ENCODE results near the gene DNAH6.
"Not testable (repeated sequence)": the region's sequence is repeated elsewhere in the genome, so short reads cannot be mapped to it uniquely, and the experiment has no call there.

DNAH6 gene

DNA sequence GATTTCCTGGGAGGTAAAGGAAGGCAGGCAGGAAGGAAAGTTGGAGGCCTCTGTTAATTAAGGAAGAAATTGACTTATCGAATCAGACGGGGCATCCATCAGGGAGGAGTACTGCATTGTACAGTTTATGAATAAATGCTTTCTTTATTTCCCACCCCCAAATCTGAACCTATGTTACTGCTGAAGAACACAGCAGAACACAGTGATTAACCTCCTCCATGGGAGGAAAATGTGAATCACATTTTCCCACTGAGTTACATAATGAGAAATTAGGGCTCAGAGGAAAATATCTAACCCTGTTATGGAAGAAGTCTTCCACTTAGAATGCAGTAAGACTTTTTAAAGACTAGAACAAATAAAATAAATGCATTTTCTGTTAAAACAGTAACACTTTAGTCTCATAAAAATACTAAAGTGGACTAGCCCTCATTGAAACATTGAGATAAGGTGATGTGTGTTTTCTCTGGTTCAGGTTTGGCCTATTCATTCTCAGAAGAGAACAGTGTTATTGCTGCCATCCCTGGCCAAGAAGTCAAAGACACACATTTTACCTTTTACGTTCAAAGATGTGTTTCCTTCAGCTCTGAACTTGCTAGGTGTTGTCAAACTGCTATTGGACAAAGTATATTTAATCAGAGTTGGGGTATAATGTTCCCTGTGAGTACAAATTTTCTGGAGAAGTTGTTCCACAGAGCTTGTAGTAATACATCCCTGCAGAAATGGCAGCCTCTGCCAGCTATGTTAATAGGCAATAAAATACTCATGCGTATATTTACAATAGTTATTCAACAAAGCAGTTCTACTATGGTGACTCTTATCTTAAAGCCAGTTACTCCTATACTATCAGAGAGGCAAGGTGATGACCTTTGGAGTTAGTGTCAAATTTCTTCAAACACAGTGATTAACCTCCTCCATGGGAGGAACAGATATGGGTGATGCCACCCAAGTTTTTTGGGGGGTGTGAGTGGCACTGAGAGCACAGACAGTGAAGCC, 11.1 kb downstream of the DNAH6 start:
- Histone ChIP-seq H3K9ac (ENCODE audit: low read length) (no peak overlapping the region), H3K4me1 (ENCODE audit: control insufficient read depth, insufficient read depth, low read length) (no peaks in the 10 kb centered on the region), H3K4me3 (ENCODE audit: low read length) (no peak overlapping the region), H3K27ac (ENCODE audit: low read depth, low read length) (peak overlapping the region; percentile 9), H3K36me3 (ENCODE audit: control insufficient read depth, insufficient read depth, low read length) (no peaks in the 10 kb centered on the region), H3K27me3 (ENCODE audit: control insufficient read depth, insufficient read depth, low read length) (no peaks in the 10 kb centered on the region)

DNA sequence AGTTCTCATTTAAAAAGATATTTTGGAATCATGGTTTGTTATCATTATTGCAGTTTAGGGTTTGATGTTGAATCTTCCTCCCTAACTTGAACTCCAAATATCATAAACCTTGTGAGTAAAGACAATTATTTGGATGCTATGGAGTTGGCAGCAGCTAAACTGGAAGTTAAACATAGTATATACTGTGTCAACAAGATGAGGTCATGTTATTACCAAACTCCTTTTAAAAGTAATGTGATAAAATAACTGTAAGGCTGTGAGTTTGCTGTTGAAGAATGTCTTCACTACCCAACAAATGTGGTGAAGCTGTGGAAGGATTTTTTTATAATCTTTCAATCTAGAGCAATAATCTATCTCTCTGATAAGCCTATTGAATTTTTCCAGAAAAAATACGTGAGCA, 16.0 kb downstream of the DNAH6 start:
- Histone ChIP-seq H3K27ac (ENCODE audit: low read depth, low read length) (no peak overlapping the region), H3K4me1 (ENCODE audit: control insufficient read depth, insufficient read depth, low read length) (no peaks in the 10 kb centered on the region), H3K36me3 (ENCODE audit: control insufficient read depth, insufficient read depth, low read length) (no peaks in the 10 kb centered on the region), H3K4me3 (ENCODE audit: low read length) (no peak overlapping the region), H3K9ac (ENCODE audit: low read length) (no peak overlapping the region), H3K27me3 (ENCODE audit: control insufficient read depth, insufficient read depth, low read length) (no peaks in the 10 kb centered on the region)

DNA sequence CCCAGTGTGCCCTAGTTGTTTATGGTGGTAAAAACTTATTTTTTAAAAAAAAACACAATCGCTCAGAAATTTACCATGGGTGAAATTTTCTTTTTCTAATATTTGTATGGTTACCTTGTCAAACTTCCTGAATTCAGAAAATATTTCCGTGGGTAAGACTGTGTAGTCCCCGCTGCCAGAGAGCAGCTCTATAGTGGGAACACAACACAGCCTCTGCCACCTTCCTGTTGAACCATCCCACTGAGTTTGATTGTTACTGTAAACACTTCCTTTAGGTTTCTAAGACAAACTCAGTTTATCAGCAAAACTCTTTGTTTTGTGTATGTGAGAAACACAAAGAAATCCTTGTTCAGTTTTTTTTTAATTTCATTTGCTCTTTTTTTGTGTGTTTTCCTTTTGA, 17.9 kb downstream of the DNAH6 start:
- Histone ChIP-seq H3K4me3 (ENCODE audit: low read length) (no peak overlapping the region), H3K4me1 (ENCODE audit: control insufficient read depth, insufficient read depth, low read length) (no peaks in the 10 kb centered on the region), H3K27me3 (ENCODE audit: control insufficient read depth, insufficient read depth, low read length) (no peaks in the 10 kb centered on the region), H3K9ac (ENCODE audit: low read length) (no peak overlapping the region), H3K27ac (ENCODE audit: low read depth, low read length) (no peak overlapping the region), H3K36me3 (ENCODE audit: control insufficient read depth, insufficient read depth, low read length) (no peaks in the 10 kb centered on the region)

DNA sequence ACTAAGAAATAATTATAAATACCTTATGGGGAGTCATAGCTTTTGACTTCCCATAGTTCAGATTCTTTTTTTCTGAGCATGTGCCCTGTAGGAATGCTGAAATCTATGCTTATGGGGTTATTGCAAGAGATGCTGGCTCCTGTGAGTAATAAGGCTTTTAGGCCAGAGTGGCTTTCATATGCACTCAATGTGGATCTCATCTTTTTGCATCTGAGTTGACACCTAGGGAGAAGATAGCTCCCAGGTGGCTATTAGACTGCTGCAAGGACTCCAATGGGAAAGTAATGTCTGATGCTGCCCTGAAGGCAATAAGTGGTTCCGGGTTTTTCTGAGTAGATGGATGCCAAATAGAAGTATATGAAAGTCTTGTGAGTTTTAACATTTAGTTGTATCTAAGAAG, 21.0 kb downstream of the DNAH6 start:
- H3K36me3 ChIP-seq (ENCODE audit: control insufficient read depth, insufficient read depth, low read length): no peaks in the 10 kb centered on the region
- H3K4me1 ChIP-seq (ENCODE audit: control insufficient read depth, insufficient read depth, low read length): no peaks in the 10 kb centered on the region
- no peak overlapping the region for H3K27ac ChIP-seq (ENCODE audit: low read depth, low read length)
- H3K9ac ChIP-seq (ENCODE audit: low read length): no peak overlapping the region
- H3K4me3 ChIP-seq (ENCODE audit: low read length): no peak overlapping the region
- no peaks in the 10 kb centered on the region for H3K27me3 ChIP-seq (ENCODE audit: control insufficient read depth, insufficient read depth, low read length)

DNA sequence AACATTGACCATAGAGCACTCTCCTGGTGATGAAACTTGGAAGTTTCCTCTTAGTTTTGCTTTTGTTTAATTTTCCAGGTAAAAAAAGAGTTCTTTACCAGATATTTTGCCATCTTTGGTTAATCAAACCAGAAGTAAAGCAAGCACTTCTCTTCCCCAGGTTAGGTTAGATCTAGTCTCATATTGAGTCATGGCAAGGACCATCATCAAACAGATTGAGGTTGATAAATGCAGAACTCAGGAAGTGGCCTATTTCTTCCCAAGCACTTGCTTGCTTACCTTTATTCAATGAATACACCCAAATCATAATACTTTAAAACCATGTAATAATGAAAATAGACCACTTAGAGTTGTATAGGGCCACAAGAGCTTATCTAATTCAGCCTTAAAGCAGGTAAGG, 23.4 kb downstream of the DNAH6 start:
- H3K27ac ChIP-seq (ENCODE audit: low read depth, low read length): no peak overlapping the region

DNA sequence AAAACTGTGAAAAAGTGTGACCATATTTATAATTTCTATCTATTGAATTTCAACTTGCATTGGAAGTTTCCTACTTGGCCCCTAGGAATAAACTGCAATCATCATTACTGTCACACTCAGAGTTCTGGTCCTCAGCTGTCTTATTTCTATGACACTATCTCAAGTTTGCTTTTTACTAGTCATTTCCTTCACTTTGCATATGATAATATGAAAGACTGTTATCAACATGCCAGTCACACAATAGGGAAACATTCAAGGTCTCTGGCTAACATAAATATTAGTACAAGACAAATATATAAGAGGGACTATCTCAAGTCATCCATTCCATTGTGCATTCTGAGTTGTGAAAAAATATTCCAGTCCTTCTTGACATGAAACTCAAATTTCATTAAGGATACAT, 28.7 kb downstream of the DNAH6 start:
- Histone ChIP-seq H3K36me3 (ENCODE audit: control insufficient read depth, insufficient read depth, low read length) (no peaks in the 10 kb centered on the region), H3K9ac (ENCODE audit: low read length) (no peak overlapping the region), H3K4me1 (ENCODE audit: control insufficient read depth, insufficient read depth, low read length) (no peaks in the 10 kb centered on the region), H3K4me3 (ENCODE audit: low read length) (no peak overlapping the region), H3K27me3 (ENCODE audit: control insufficient read depth, insufficient read depth, low read length) (no peaks in the 10 kb centered on the region), H3K27ac (ENCODE audit: low read depth, low read length) (no peak overlapping the region)

More for the DNA sequence above, 23.4 kb downstream of the DNAH6 start:
- Histone ChIP-seq H3K9ac (ENCODE audit: low read length) (no peak overlapping the region), H3K27me3 (ENCODE audit: control insufficient read depth, insufficient read depth, low read length) (no peaks in the 10 kb centered on the region), H3K4me1 (ENCODE audit: control insufficient read depth, insufficient read depth, low read length) (no peaks in the 10 kb centered on the region), H3K36me3 (ENCODE audit: control insufficient read depth, insufficient read depth, low read length) (no peaks in the 10 kb centered on the region), H3K4me3 (ENCODE audit: low read length) (no peak overlapping the region)

DNA sequence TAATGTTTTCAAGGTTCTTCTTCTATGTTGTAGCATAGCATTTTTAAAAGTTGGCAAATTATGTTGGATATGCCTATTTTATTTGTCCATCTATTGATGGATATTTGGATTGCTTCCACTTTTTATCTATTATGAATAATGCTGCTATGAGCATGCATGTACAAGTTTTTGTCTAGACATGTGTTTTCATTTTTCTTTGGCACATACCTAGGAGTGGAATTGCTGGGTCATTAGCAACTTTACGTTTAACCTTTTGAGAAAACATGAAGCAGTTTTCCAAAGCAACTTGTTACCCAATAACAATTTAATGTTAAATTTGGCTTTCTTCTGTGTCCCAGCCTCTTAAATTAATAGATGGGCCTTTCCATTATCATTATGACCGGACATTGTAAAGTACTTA, 30.3 kb downstream of the DNAH6 start:
- no peak overlapping the region for H3K4me3 ChIP-seq (ENCODE audit: low read length)
- H3K4me1 ChIP-seq (ENCODE audit: control insufficient read depth, insufficient read depth, low read length): no peaks in the 10 kb centered on the region
- no peak overlapping the region for H3K9ac ChIP-seq (ENCODE audit: low read length)
- no peak overlapping the region for H3K27ac ChIP-seq (ENCODE audit: low read depth, low read length)
- no peaks in the 10 kb centered on the region for H3K27me3 ChIP-seq (ENCODE audit: control insufficient read depth, insufficient read depth, low read length)
- no peaks in the 10 kb centered on the region for H3K36me3 ChIP-seq (ENCODE audit: control insufficient read depth, insufficient read depth, low read length)

DNA sequence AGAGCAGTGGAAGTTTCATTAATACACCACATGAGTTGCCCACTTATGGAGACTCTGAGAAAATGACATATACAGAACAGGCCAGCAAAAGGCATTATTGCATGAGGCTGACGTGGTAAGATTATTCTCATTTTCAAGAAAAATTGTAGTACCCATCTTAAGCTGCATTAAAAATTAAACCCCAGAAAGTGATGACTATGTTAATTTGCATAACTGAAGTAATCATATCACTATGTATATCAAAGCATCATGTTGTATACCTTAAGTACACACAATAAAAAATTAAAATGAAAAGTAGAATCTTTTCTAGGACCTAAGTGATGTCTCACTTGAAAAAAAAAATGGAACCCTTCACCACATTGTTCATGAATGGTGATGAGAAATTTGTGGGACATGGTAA, 32.0 kb downstream of the DNAH6 start:
- H3K27me3 ChIP-seq (ENCODE audit: control insufficient read depth, insufficient read depth, low read length): no peaks in the 10 kb centered on the region
- no peaks in the 10 kb centered on the region for H3K4me1 ChIP-seq (ENCODE audit: control insufficient read depth, insufficient read depth, low read length)
- H3K4me3 ChIP-seq (ENCODE audit: low read length): no peak overlapping the region
- no peak overlapping the region for H3K9ac ChIP-seq (ENCODE audit: low read length)
- H3K27ac ChIP-seq (ENCODE audit: low read depth, low read length): no peak overlapping the region
- no peaks in the 10 kb centered on the region for H3K36me3 ChIP-seq (ENCODE audit: control insufficient read depth, insufficient read depth, low read length)

DNA sequence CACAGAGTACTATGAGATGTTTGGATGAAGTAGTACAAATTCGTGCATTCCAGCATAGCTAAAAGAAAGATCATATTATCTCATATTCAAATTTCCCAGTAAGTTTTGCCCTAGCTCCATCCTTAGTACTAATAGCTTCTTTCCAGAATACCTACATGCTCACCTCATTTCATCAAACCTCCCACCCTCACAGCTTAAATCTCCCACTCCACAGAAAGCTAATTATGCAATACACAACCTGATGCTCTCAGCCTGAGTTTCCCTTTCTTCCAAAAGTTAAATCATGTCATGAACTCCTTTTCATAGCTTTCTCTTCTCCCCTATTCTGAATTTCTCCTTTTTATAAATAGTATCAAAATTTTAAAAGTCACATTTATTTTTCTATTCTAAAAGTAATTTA, 34.6 kb downstream of the DNAH6 start:
- no peak overlapping the region for H3K9ac ChIP-seq (ENCODE audit: low read length)
- H3K27me3 ChIP-seq (ENCODE audit: control insufficient read depth, insufficient read depth, low read length): no peaks in the 10 kb centered on the region
- H3K36me3 ChIP-seq (ENCODE audit: control insufficient read depth, insufficient read depth, low read length): no peaks in the 10 kb centered on the region
- no peaks in the 10 kb centered on the region for H3K4me1 ChIP-seq (ENCODE audit: control insufficient read depth, insufficient read depth, low read length)
- H3K4me3 ChIP-seq (ENCODE audit: low read length): no peak overlapping the region
- no peak overlapping the region for H3K27ac ChIP-seq (ENCODE audit: low read depth, low read length)

DNA sequence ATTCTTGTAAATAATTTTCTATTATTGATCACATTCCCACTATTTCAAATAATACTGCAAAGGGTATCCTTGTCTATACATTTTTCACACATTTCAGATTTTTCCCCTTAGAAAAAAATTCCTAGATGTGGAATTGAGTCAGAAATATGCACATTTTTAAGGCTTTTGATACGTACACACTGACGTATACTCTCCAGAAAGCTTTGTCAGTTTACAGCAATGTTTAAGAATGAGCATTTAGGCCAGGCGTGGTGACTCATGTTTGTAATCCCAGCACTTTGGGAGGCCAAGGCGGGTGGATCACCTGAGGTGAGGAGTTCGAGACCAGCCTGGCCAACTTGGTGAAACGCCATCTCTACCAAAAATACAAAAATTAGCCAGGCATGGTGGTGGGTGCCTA, 35.2 kb downstream of the DNAH6 start:
- H3K9ac ChIP-seq (ENCODE audit: low read length); H3K4me3 ChIP-seq (ENCODE audit: low read length); H3K4me1 ChIP-seq (ENCODE audit: control insufficient read depth, insufficient read depth, low read length); H3K27ac ChIP-seq (ENCODE audit: low read depth, low read length); H3K27me3 ChIP-seq (ENCODE audit: control insufficient read depth, insufficient read depth, low read length); H3K36me3 ChIP-seq (ENCODE audit: control insufficient read depth, insufficient read depth, low read length): not testable (repeated sequence)

DNA sequence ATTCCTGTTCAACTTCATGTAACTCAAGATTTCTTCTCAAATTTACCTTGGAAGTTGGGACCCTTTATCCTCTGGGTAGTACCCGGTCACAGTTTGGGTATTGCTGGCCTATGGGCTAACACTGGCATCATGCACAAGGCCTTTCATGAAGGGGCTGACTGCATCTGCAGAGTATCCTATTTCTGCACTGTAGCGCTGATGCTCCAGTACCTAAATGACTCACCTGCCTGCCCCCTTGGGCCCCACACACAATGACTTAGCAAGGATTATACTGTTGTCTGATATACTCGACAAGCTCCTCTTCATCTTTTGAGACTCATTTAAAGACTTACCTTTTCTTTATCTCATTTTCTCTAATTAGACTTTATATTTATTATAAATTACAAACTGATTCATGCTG, 39.9 kb downstream of the DNAH6 start:
- H3K36me3 ChIP-seq (ENCODE audit: control insufficient read depth, insufficient read depth, low read length): no peaks in the 10 kb centered on the region
- H3K4me1 ChIP-seq (ENCODE audit: control insufficient read depth, insufficient read depth, low read length): no peaks in the 10 kb centered on the region
- H3K27ac ChIP-seq (ENCODE audit: low read depth, low read length): no peak overlapping the region
- no peak overlapping the region for H3K9ac ChIP-seq (ENCODE audit: low read length)
- no peak overlapping the region for H3K4me3 ChIP-seq (ENCODE audit: low read length)
- H3K27me3 ChIP-seq (ENCODE audit: control insufficient read depth, insufficient read depth, low read length): no peaks in the 10 kb centered on the region

DNA sequence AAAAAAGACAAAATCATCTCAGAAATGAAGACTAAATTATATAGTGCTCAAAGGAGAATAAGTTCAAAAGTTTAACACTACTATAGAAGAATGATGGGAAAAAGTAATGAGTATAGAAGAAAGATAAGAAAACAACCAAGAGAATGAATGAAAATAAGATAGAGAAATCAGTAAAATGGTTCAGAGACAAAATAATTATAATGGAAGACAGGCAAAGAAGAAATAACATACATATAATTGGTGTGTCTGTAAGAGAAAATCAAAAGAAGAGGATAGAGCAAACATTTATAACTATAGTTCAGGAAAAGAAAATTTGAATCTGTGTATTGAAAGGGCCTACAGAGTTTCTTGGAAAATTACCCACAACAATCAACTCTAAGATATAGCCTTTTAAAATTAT, 43.5 kb downstream of the DNAH6 start:
- Histone ChIP-seq H3K27me3 (ENCODE audit: control insufficient read depth, insufficient read depth, low read length) (no peaks in the 10 kb centered on the region), H3K9ac (ENCODE audit: low read length) (no peak overlapping the region), H3K4me1 (ENCODE audit: control insufficient read depth, insufficient read depth, low read length) (no peaks in the 10 kb centered on the region), H3K27ac (ENCODE audit: low read depth, low read length) (no peak overlapping the region), H3K36me3 (ENCODE audit: control insufficient read depth, insufficient read depth, low read length) (no peaks in the 10 kb centered on the region), H3K4me3 (ENCODE audit: low read length) (no peak overlapping the region)

DNA sequence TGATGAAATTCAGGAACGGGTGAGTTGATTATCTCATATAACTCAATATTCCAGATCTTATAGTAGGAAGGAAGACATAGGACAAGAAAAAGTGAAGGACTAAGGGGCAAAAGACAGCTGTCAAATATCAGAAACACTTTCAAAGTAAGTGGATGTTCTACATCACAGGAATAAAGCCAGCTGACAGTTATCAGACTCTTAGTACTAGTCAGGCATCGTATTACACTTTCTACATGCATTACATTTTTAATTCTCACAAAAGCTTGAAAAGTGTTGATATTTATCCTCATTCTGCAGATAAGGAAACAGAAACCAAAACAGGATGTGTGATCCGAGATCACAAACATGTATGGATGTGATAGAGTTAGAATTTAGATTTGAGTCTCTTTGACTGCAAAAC, 63.4 kb downstream of the DNAH6 start:
- Histone ChIP-seq H3K4me1 (ENCODE audit: control insufficient read depth, insufficient read depth, low read length) (no peaks in the 10 kb centered on the region), H3K9ac (ENCODE audit: low read length) (no peak overlapping the region), H3K27me3 (ENCODE audit: control insufficient read depth, insufficient read depth, low read length) (no peaks in the 10 kb centered on the region), H3K36me3 (ENCODE audit: control insufficient read depth, insufficient read depth, low read length) (no peaks in the 10 kb centered on the region), H3K27ac (ENCODE audit: low read depth, low read length) (no peak overlapping the region), H3K4me3 (ENCODE audit: low read length) (no peak overlapping the region)

Data from rectal smooth muscle tissue (tissue), 1 donor.